Retina (tissue), 1 donor: ENCODE data around the gene ASTN2.
A peak's percentile ranks its signal among the peaks of the same experiment; 100 is the strongest.

Experiments
- DNase-seq: peaks from one replicate; pipeline ENCODE4 v3.0.0-alpha.2; 2016

ASTN2 gene, protein sequence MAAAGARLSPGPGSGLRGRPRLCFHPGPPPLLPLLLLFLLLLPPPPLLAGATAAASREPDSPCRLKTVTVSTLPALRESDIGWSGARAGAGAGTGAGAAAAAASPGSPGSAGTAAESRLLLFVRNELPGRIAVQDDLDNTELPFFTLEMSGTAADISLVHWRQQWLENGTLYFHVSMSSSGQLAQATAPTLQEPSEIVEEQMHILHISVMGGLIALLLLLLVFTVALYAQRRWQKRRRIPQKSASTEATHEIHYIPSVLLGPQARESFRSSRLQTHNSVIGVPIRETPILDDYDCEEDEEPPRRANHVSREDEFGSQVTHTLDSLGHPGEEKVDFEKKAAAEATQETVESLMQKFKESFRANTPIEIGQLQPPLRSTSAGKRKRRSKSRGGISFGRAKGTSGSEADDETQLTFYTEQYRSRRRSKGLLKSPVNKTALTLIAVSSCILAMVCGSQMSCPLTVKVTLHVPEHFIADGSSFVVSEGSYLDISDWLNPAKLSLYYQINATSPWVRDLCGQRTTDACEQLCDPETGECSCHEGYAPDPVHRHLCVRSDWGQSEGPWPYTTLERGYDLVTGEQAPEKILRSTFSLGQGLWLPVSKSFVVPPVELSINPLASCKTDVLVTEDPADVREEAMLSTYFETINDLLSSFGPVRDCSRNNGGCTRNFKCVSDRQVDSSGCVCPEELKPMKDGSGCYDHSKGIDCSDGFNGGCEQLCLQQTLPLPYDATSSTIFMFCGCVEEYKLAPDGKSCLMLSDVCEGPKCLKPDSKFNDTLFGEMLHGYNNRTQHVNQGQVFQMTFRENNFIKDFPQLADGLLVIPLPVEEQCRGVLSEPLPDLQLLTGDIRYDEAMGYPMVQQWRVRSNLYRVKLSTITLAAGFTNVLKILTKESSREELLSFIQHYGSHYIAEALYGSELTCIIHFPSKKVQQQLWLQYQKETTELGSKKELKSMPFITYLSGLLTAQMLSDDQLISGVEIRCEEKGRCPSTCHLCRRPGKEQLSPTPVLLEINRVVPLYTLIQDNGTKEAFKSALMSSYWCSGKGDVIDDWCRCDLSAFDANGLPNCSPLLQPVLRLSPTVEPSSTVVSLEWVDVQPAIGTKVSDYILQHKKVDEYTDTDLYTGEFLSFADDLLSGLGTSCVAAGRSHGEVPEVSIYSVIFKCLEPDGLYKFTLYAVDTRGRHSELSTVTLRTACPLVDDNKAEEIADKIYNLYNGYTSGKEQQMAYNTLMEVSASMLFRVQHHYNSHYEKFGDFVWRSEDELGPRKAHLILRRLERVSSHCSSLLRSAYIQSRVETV (N-terminal part only)

DNA sequence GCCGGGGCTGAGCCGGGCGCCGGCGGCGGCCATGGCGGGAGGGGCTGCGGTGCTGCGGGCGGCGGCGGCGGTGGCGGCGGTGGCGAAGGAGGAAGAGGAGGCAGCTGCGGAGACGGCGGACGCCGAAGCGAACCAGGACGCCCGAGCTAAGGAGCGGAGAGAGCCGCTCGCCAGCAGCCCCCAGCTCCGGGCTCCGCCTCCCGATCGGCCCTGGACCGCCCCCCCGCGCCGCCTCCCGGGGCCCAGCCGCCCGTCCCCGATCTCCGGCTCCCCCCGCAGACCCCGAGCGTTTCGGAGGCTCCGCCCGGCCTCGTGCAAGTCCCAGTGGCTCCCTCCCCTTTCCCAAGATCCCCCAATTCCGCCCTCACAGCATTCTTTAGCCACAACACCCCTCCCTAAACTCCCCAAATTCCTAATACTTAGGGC, at the start of gene ASTN2:
Gene ASTN2, minus strand, starts transcription at position 152 of the 426 bp plus-strand sequence. Its CDS starts 119 bp downstream, at position 33.
- no peak for DNase-seq

DNA sequence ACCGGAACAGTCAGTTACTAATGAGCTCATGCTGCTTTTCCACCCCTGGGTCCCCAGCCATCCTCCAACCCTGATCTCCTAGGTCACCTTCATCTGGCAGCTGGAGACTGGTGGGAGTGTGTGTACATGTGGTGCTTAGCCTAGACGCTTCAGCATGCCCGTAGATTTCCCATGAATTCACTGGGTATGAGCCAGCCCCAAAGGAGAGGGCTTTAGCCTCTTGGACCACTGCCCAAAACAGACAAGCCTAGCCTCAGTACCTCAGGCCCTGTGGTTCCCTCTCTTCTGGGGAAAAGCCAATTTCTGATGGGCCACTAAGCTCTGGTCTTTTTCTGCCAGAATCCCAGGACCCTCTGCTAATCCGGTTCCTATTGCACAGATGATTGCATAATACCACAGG, 48.0 kb upstream of the ASTN2 start:
- no peak for DNase-seq

DNA sequence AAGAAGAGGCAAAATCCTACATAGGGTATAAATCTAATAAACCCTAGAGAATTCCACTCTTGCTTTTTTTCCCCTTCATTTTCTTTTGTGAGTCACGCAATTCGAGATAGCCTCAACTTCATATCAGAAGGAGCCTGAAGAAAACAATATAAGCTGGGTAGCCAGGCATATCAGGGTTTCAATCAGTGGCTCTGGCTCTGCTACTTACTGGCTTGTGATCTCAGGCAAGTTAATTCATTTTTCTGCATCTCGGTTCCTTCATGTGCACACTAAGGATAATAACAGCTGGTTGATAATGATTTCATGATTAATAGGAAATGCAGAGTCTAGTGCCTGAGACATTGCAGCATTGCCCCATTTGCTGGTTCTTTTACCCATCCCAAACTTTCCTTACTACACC, 46.5 kb upstream of the ASTN2 start:
- DNase-seq = no peak

DNA sequence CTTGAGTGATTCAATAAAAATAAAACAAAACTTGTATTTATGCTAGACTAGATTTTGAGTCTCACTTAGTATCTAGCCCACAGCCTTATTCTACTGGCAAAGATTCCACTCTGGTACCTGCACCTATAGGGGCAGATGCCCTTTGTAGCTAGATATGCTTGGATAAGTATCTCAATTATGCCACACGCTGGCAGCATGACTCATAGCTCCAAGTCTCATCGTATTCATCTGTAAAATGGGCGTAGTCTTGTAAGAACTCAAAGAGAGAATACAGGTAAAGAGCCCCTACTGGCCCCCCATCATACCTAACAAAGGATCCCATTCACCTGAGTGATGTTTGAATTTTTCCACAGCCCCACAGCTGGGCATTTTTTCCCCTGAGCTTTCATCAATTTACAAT, 45.9 kb upstream of the ASTN2 start:
- DNase-seq = no peak

DNA sequence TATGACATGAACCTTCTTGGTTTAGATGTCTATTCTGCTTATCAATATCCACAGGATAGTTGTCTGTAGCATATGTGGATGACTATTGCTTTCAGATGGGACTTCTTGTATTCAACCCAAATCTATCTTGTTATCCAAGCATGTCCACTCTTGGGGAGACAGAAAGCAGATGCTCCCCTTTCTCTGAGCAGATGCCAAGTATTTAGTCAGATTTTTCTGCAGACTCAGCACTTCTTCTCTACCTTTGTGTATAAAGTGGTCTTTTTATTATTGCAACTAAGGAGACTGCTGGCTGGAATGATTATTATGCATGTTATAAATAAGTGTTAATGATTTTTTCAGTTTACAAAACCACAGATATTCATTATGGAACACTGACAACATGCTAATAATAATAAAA, 45.1 kb upstream of the ASTN2 start:
- no peak for DNase-seq

DNA sequence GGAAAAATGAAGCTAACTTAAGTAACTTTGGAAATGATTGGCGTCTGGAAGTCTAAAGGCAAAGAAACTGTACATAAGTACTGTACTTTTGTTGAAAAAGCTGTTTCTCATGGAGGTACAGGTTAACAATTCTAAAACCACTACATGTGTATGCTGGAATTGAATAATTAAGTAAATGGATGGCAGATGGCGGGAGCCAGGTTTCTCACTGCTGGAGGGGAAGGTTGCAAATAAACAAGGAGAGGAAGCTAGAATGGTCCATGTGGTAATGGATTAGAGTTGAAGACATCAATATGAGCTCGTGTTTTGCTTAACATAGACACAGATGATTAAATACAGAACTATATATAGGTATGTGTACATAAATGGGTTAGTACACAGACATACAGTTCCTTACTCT, 43.2 kb upstream of the ASTN2 start:
- no peak for DNase-seq

DNA sequence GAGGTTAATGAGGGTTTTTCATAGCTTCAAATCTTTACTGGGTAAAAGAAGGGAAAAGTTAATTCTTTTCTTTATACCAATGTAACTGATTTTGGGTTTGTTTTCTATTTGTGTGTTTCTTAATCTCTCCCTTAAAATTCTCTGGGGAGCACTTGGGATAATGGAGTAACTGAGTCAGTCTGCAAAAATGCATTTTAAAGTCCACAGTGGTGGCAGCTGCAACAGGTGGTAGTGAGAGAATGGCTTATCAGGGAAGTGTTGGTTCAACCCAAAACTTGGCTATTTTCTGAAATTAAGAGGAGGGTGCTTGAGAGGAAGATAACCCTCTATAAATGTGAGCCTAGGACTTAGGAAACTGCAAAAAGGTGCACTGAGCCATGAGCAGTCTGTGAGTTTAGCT, 39.9 kb upstream of the ASTN2 start:
- no peak for DNase-seq

DNA sequence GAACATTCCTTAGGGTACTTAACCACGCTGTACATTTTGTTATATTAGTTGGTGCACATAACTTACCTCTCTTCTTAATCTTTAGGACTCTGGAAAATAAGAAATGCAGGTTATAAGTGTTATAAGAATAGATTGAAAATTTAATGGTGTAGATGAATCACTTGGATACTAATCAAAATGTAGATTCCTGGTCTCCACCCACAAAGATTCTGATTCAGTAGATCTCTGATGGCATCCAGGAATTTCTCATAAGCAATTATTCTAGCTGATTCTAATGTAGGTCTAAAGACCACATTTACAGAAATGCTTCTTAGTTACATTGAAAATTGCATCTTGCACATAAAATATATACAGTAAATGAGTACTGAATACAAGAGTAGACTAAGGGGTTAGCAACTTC, 38.9 kb upstream of the ASTN2 start:
- no peak for DNase-seq

DNA sequence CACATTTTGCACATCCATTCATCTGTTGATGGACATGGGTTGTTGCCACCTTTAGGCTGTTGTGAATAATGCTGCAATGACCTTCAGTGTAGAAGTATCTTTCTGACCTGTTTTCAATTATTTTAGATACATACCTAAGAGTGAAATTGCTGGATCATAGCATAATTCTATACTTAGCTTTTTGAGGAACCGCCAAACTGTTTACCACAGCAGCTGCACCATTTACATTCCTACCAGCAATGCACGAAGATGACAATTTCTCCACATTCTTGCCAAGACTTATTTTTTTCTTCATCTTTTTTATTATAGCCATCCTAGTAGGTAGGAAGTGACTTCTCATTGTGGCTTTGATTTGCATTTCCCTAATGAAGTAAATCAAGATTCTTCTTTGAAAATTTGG, 36.5 kb upstream of the ASTN2 start:
- no peak for DNase-seq

DNA sequence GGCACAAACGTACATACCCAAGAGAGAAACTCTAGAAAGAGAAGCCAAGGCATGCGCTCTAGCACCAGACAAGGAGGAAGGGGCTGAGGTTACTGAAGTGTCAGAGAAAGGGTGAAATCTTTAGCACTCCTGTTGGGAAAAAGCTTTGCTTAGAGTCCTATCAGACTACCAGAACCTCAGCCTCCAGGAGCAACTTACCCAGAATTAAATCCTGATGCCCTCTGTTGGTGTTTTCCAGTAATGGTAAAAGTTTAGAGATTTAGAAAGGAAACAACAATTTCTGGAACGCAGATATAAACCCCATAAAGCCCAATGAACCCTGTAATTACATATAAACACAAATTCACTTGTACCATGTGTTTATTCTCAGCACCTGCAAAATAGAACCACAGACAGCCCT, 33.2 kb upstream of the ASTN2 start:
- DNase-seq = no peak

DNA sequence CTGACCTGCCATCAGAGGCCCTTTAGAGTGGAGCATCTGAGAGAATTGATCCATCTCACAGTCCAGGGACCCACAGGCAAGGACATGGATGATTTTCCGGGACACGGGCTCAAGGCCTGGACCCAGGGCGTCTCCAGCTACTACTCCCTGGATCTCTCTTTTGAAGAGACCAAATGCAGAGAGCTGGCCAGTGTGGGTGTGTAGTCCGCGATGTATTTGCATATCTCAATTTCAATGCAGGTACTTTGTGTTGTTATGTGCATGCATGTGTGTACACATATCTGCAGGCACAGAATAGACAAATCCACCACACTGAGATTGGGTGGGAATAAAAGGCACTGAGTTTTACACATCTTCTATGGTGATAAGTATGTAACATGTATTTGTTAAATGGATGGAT, 30.8 kb upstream of the ASTN2 start:
- DNase-seq = no peak

DNA sequence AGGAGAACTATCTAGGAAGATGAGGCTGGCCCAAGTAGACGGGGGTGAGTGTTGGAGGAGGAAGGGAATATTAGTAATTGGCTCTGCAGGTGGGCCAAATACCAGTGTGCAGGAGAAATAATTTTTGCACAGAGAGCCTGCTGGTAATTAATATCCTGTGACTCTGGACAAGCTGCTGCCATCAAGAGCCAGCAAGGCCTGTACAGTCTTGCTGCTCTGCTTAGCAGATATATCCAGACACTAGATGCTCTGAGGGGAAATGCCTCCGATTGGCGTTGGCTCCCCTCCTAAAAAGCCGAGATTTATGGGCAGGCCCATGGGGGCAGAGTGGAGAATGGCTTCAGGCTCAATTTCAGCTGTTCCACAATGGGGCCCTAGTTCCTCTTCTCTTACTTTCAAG, 29.6 kb upstream of the ASTN2 start:
- DNase-seq = no peak

DNA sequence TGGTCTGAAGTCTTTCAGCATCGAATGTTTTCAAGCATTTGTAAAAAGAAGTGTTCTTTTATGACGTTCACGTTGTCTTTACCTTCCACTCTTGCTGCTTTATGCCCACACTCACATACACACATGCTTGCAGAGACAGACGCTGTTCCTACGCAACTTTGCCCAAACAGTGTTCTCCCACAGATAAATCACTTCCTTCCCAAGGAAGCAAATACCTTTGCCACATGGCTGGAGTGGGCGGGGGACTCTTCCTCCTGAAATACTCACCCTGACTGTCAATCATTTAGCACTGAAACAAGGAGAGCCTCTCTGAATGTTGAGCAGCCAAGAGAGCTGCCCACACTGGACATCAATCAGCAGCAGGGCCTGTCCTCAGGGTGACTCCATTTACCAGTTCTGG, 22.4 kb upstream of the ASTN2 start:
- no peak for DNase-seq

DNA sequence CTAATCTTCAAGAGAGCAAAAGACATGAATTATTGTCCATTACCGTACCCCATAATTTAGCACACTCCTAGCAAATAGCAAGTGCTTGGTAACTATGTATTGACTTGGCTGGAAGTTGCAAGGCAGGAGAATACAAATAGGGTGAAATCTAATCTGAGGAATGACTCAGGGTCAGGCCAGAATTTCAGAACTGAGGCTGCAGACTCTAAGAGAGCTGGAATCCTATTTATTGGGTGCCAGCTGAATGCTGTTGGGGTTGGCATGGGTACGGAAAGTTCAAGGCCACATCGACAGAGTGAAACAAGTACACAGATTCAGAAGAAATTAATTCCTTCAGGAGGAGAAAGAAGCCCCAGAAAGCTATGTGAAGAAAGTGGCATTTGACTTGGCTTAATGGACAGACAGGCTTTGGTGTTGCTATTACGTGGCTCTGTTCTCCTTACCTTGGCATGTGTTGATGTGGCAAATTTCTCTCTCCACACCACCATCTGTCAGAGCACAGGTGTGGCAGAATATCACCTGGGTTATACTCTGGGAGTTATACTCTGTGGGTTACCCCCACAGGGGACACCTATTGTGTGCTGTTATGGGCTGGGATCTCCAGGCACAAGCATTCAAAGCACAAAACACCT, 20.9 kb upstream of the ASTN2 start:
- no peak for DNase-seq

DNA sequence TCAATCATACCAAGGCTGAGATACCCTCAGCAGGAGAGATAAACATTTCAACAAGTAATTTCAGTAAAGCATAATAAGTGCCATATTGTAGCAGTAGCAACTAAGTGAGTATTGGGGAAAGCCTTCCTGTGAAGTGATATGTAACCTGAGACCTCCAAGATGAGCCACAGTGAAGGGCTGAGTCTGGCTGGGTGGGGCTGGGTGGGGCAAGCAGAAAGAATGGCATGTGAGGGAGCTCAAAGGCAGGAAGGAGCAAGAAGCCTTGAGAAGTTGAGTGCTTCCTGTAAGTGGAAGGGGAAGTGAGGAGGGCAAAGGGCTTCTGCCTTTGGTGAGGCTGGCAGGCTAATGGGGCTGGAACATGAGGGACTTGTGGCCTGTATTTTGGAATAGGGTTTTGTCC, 19.7 kb upstream of the ASTN2 start:
- no peak for DNase-seq

DNA sequence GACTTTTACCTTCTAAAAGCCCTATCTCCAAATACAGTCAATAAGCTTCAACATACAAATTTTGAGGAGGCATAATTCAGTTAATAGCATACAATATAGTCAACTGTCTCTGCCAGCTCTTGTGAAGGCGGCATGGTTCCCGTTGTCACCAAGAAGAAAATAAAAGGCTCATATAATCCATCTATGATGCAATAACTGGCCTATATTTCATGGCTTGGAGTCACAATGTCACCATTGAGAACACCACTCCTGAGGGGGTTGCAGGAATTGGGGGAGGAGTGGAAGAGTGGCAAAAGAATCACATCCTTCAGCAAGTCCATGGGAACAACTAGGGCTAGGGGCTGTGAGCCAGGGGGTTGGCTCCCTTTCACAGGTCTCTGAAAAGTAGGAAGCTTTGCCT, 16.0 kb upstream of the ASTN2 start:
- DNase-seq = no peak

DNA sequence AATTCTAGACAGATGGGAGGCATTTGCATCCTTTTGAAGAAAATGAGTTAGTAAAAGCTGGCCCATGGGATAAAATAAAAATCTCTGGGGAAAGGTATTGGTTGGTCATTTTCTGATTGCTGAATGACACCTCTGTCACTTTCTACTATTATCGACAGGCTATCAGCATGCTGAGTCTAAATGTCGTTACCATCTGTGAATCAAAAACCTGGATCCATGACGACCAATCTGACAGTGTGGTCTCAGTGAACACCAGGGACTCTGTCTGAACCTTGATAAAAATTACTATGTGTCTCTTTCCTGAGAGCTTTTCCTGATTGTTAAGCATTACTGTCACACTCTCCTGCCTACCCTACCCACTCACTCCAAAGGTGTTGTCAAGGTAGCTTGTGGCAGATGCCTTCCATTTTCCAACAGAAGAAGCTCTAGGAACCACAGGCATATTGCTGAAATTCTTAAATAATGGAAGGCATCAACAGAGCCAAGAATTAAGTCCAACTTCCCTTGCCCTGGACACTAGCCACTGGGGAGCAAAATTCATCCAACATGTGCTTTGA, 12.6 kb upstream of the ASTN2 start:
- DNase-seq = no peak

DNA sequence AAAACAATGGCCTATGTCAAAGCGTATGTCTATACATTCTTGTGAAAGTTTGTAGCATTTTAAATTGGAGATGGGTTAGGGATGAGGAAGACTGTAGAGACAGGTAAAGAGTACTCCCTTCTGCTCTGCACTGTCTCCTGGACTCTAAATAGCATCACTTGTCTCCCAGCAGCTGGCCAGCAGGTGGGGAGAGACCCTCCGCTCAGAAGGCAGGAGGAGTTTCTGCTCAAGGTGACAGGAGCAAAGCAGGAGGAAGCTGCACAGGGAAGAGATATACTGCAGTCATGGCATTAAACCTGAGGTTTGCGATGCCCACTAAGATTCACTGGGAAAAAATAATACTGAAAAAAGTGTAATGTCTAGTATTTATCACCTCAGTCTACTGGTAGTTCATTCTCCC, 10.7 kb upstream of the ASTN2 start:
- no peak for DNase-seq

DNA sequence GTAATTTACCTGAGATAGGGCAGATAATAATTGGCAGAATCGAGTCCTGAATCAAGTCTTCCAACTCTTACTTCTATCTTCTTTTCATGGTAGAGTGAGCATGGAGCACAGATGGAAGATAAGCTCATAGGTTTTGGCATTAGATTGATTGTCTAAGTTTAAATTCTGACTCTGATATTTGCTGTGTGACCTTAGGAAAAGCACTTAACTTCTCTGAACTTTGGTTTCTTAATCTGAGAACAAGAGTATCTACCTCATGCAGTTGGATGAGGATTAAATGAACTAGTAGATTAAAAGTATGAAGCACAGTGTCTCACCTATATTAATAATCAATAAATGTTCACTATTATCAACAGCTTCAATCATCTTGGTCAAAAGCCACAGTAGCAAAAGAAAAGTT, 9.4 kb upstream of the ASTN2 start:
- no peak for DNase-seq

DNA sequence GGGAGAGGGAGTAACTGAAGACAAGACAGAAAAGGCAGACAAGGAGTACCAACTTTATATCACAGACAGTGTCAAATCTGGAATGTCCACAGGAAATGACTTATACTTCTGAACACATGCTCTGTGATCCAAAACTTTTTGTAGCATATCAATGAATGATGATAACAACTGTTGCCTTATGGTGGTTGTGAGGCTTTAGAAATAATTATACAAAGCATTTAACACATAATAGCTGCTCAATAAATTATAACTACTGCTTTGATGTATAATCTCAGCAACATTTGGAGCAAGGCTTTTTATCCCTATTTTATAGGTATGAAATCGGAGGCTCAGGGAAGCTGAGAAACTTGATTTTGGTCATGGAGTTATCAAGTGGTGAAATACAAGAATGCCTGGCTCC, 3.3 kb upstream of the ASTN2 start:
- no peak for DNase-seq

DNA sequence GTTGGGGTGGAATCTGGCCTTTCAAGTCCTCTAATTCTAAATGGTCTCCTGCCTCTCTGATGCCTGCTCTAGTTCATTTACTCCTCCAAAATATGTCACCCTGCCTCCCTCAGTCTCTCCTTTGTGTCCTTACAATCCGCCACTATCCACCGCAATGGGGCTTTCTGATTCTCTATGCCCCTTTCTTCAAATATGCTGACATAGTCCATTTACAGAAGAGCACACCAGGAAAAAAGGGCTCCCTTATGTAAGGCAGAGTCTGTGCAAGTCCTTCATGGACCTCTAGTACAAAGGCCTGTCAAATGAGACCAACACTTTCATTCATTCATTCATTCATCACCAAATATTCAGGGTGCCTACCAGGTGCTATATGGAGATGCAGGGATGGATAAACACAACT, 2.0 kb upstream of the ASTN2 start:
- no peak for DNase-seq

DNA sequence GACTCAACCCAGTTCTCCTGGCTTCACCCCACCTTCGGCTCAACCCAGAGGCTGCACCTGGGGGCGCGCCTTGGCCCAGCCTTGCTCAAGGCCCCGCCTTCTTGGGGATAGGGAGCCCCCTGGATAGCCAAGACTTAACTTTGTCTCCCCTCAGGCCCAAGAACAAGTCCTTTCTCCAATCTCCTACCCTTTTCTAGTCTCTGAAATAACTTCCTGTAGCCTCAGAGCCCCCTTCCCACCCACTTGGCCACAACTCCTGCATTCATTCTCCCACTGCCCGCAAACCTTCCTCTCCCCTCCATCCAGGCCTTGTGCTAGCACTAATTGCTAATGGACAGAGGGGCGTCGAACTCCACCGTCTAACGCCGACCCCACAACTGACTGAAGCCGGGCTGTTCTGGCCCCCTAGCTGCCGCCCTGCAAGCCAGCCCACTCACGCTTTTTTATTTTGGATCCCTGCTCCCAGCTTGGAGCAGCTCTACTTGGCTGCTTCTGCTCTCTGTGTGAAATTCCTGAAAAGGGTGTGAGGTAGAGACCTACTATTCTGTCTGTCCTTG, 579 bp upstream of the ASTN2 start:
- peak; percentile 67 for DNase-seq
